HG03066 (cell line): ENCODE results near the gene AMIGO3.

Experiments used
- ATAC-seq: cut with Tn5 transposase; IDR thresholded peaks from one replicate; pipeline ENCODE4 v1.9.1; 2021; ENCODE audit warnings: low read depth; ENCODE audit not compliant: unreplicated experiment

The AMIGO3 gene

DNA sequence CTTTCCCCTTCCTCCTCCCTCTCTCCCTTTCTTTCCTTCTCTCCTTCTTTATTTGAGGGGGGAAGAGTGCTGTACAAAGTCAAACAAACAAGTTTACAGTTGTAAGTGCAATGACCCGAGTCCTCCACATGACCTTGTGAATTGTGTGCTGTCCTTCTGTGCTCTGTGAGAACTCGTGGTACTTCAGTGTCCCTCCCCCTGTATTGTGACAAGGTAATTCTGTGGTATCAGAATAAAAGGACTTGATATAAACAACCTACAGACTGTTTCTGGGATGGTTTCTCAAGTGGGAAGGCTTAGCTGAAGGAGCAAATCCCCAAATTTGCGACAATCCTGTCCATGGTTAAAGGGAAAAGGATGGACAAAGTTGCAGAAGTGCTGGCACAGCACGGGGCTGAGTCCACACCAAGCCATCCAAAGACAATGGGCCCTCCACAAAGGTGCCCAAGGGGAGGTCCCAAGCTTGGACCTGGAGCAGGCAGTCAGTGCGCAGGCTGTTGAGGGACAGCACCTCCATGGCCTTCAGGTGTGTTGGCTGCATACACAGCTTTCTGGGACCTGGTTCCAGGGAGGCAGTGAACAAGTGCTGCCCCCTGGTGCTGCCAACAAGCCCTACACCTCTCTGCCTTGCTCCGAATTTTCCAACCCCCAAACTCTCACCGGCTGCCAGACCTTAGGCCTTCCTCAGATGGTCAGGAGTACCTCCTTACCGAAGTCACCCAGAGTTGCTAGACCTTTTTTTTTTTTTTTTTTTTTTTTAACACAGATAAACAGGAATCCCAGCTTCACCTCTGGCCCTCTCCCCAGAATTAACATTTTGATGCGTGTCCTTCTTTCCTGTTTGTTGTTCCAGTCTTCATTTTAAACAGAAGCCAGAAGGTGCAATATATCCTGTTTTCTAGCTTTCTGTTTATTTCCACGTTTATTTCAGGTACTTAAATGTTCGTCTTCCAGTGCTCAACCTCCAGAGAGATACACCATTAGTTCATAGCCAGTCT is 47.9 kb downstream of the AMIGO3 start:
- no peak for ATAC-seq

DNA sequence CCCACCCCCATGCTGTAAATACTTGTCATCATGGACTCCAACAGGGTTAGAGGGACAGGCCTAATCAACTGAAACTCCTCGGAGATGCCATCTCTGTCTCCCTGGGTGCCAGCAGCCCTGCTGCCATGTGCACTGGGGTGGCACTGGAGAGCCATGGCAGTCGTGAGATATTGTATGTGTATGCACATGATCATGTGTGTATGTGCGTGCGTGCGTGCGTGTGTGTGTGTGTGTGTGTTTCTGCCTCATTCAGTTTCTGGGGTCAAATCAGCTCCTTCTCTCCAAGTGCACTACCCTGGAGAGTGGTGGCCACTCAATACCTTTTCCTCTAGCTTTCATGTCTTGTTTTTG is 48.6 kb downstream of the AMIGO3 start:
- ATAC-seq = no peak

DNA sequence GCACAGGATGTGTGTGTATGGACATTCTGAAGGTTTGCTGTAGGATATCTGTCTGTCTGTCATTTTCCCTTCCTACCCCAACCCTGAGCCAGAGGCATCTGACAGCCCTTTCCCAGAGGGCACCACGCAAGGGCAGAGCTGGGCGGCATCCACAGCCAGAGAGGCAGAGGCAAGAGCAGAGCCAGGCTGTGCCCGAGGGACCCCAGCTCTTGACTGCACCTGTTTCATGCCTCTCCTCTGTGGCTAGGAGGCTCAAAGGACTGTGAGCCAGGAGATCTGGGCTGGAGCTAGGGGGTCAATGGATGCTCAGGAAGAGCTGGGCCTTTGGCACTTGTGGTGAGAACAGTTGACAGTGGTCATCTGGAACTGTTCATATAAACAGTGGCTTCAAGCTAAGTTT is 50.1 kb downstream of the AMIGO3 start:
- ATAC-seq = no peak

DNA sequence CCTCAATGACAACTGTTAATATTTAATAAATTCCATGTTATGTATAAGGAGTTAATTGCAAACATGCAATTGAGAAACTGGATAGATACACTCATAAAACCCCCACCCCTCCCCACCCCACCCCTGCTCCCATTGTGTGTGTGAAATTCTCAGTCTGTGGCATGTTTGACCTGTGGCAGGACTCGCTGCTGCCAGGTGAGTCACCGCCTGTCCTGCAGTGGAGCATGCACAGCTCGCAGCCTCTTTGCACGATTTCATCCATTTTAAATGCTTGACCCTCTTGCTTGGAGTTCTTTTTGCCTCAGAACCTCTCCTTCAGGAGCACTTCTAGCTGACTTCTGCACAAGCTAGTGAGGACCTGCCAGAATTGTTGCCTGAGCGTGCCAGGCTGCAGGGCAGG is 50.6 kb downstream of the AMIGO3 start:
- ATAC-seq = no peak

DNA sequence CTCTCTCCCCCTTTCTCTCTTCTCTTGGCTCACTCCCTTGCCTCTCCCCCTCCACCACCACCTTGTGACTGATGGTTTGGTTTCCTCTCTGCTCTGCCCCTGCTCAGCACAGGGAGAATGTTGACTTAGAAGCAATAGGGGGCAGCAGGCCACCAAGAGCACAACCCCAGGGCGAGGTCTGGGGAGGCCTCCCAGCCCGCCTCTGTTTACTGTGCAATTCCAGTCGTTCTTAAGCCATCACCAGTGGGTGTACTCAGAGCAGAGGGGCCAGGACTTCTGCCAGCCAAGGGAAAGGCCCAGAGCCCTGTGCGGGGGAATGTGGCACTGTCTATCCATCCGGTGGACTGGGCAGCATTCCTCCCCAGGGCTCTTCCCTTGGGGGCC is 51.1 kb downstream of the AMIGO3 start:
- no peak for ATAC-seq

DNA sequence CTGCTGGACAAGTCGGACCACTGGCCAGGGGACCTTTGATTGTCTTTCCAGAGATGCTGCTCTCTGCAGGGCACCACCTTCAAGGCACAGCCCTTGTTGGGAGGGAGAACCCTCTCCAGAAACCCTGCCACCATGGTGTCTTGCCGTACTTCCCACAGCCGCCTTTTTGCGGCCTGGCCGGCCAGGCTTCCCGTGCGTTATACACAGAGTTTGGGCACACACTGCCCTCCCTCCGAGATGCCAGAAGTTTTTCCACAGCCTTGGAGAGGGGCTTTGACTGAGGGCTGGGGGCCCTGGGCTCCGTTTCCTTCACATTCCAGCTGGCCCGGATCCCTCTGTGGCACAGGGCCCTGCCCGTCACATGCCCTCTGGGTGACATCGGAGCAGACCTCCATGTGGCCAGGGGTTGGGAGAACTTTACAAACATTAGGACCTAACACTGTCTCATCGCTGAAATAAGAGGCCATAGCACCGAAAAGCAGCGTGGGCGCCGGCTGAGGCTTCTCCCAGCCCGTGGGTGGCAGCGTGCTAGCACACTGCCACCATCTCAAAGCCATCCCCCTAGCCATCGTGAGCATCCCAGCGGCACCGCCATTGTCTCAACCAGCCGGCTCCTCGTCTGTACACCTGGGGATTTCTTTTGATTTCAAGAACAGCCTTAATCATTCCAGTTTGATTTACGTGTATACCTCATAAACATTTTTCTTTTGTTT is 51.6 kb downstream of the AMIGO3 start:
- ATAC-seq = no peak
